Effector memory CD4-positive, alpha-beta T cell (primary cell): ENCODE data around the gene POLR2L.

Source experiments
- DNase-seq, 3 donors: peaks; one replicate each; pipeline ENCODE4 v3.0.0-alpha.2; 2020
- H3K27ac ChIP-seq: 2 replicates; pipeline ENCODE4 v1.7.0; 2013; ENCODE audit warnings: mild to moderate bottlenecking, low read length, moderate library complexity; ENCODE audit not compliant: insufficient read depth, poor library complexity, severe bottlenecking
- H3K27me3 ChIP-seq: replicated peaks from 2 replicates; pipeline ENCODE4 v1.7.0; 2013; ENCODE audit warnings: mild to moderate bottlenecking, low read length; ENCODE audit not compliant: insufficient read depth, control insufficient read depth, poor library complexity, severe bottlenecking
- H3K36me3 ChIP-seq: 2 replicates; pipeline ENCODE4 v1.7.0; 2013; ENCODE audit warnings: mild to moderate bottlenecking, low read length, moderate library complexity; ENCODE audit not compliant: control insufficient read depth, insufficient read depth
- H3K4me1 ChIP-seq: 2 replicates; pipeline ENCODE4 v1.7.0; 2013; ENCODE audit warnings: low read length, mild to moderate bottlenecking; ENCODE audit not compliant: control insufficient read depth, insufficient read depth, poor library complexity, severe bottlenecking
- H3K4me3 ChIP-seq: 2 replicates; pipeline ENCODE4 v1.7.0; 2013; ENCODE audit warnings: low read length, low read depth, mild to moderate bottlenecking; ENCODE audit not compliant: insufficient read depth, poor library complexity, severe bottlenecking
- H3K9me3 ChIP-seq: 2 replicates; pipeline ENCODE4 v1.7.0; 2013; ENCODE audit warnings: mild to moderate bottlenecking, low read length, moderate library complexity; ENCODE audit not compliant: control insufficient read depth

The POLR2L gene

DNA sequence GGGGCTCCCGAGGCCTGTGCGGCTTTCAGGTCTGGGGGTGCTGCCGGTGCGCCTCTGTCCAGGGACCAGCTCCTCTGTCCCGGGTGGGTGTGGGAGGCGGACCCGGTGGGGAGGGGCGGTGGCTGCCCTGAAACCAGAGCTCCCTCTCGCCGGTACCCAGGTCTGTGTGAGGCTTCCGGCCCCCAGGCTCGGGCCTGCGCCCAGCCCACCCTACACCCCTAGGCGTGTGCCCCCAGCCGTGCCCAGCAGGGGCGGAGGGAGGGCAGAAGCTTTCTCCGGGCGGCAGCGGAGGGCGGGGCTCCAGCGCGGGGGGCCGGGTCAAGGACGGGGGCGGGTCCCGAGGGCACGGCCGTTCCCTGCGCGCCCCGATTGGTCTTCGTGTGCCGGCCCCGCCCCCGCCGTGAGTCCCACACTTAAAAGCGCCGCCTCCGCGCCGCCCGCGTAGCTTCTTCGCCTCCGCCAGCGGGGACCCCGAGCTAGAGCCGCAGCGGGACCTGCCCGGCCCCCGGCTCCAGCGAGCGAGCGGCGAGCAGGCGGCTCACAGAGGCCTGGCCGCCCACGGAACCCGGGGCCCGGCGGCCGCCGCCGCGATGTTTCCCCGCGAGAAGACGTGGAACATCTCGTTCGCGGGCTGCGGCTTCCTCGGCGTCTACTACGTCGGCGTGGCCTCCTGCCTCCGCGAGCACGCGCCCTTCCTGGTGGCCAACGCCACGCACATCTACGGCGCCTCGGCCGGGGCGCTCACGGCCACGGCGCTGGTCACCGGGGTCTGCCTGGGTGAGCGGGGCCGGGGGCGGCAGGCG, 23.0 kb downstream of the POLR2L start:
- Histone ChIP-seq H3K36me3 (peaks cover 18% of the 10 kb centered on the region), H3K4me1 (peaks cover 22% of the 10 kb centered on the region), H3K27ac (peak overlapping the region; percentile 91), H3K27me3 (no peaks in the 10 kb centered on the region), H3K9me3 (no peaks in the 10 kb centered on the region), H3K4me3 (peak overlapping the region; percentile 93)
- DNase-seq: peak; percentile 81 to 88 (median 85)

DNA sequence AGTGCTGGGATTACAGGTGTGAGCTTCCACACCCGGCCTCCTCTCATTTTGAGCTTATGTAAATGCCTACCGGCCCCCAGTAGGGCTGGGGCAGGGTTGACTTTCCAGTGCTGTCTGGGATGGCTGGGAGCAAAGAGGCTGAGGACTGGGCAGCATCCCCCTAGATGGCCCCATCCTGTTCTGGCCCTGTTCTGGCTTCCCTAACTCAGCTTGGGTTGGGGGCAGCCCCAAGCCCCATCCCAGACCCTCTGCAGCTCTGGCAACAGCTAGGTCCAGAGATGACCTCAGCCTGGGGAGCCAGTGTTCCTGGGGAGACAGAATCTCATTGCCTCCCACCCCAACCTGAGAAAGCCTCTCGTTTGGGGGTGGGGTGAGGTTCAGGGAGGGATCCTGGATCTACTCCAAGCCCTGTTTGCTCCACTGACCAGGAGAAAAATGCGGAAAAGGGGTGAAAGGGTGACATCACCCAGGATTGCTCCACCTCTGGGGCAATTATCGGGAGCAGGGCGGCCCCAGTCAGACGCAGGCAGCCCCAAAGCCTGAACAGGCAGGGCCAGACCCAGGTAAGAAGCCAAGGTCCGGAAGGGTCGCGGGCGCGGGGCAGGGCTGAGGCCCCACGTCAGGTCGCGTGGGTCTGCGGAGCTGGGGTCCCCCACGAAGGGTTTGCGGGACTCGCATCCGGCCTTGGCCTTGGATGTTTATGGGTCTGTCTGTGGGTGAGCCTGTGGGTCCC, 23.8 kb downstream of the POLR2L start, which contains the start of gene PNPLA2:
PNPLA2 (plus strand) TSS at position 519 of the 733 bp plus-strand sequence. CDS start 805 bp downstream, outside the sequence.
- H3K36me3 ChIP-seq: peaks cover 11% of the 10 kb centered on the region
- peaks cover 22% of the 10 kb centered on the region for H3K4me1 ChIP-seq
- H3K27ac ChIP-seq: peak within 1 kb of the TSS; percentile 91
- no peaks in the 10 kb centered on the region for H3K9me3 ChIP-seq
- H3K27me3 ChIP-seq: no peaks in the 10 kb centered on the region
- peak within 1 kb of the TSS; percentile 93 for H3K4me3 ChIP-seq
- DNase-seq: no peak

DNA sequence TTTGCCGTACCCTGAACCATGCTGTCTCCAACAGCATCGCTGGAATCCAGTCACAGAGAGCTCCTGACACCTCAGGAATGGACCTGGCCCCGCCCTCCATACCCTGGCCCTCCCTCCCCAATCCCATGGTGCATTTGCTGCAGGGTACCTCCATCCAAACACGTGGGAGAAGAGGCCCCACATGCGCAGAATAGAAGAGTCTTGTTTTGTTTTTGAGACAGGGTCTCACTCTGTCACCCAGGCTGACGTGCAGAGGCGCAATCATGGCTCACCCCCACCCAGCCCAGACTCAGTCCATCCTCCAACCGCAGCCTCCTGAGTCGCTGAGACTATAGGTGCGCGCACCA, 25.9 kb downstream of the POLR2L start:
- H3K27ac ChIP-seq: no peak overlapping the region
- no peaks in the 10 kb centered on the region for H3K27me3 ChIP-seq
- peaks cover 21% of the 10 kb centered on the region for H3K36me3 ChIP-seq
- DNase-seq: no peak
- no peak overlapping the region for H3K4me3 ChIP-seq
- H3K9me3 ChIP-seq: no peaks in the 10 kb centered on the region
- H3K4me1 ChIP-seq: peaks cover 23% of the 10 kb centered on the region

GRCh38 chr11:815675-816432, 26.5 kb downstream of the POLR2L start:
- Histone ChIP-seq H3K27ac (no peak overlapping the region), H3K4me1 (peaks cover 23% of the 10 kb centered on the region), H3K36me3 (peaks cover 26% of the 10 kb centered on the region), H3K27me3 (no peaks in the 10 kb centered on the region), H3K4me3 (no peak overlapping the region), H3K9me3 (no peaks in the 10 kb centered on the region)
- DNase-seq: no peak

DNA sequence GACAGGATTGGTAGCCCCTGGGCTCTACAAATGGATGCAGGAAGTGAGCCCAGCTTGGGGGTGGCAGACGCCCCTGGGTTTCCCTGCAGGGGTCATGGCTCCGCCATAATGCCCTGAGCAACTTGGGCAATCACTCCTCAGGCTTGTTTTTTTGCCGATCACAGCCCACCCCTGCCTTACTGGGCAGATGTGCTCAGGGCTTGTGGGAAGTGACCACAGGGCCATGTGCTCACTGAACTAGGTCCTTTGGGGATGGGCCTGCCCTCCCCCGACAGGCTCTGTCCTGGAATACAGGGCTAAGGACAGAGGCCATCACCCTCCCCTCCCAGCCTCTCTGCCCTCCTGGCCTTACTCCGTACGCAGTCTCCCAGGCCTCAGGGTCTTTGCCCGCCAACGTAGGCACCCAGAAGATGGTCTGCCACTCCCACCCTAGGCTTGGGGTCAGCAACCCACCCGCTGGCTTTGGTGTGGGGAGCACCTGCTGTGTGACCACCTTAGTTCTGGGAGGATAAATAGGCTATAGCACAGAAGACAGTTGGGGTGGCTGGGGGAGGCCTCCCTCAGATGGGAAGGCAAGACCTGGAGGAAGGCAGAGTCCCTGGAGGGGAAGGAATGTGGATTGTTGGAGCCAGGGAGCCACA, 28.8 kb downstream of the POLR2L start:
- Histone ChIP-seq H3K27me3 (no peaks in the 10 kb centered on the region), H3K4me1 (peaks cover 21% of the 10 kb centered on the region), H3K27ac (no peak overlapping the region), H3K9me3 (no peaks in the 10 kb centered on the region), H3K36me3 (peaks cover 26% of the 10 kb centered on the region), H3K4me3 (no peak overlapping the region)
- DNase-seq: no peak

DNA sequence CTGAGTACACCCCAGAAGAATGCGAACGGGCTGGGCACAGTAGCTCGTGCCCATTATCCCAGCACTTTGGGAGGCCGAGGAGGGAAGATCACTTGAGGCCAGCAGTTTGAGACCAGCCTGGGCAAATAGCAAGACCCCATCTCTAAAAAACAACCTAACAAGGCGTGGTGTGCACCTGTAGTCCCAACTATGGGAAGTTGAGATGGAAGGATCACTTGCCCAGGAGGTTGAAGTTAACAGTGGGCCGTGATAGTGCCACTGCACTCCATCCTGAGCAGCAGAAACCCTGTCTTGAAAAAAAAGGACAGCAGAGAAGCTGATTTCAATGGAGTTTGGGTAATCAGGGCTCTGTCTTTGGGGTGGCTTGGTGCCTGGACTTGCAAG, 29.3 kb downstream of the POLR2L start:
- H3K9me3 ChIP-seq: no peaks in the 10 kb centered on the region
- peaks cover 22% of the 10 kb centered on the region for H3K4me1 ChIP-seq

GRCh38 chr11:812390-812789, 29.9 kb downstream of the POLR2L start:
- H3K9me3 ChIP-seq: no peaks in the 10 kb centered on the region
- H3K27me3 ChIP-seq: no peaks in the 10 kb centered on the region
- H3K4me3 ChIP-seq: no peak overlapping the region
- DNase-seq: no peak
- H3K27ac ChIP-seq: no peak overlapping the region
- peaks cover 22% of the 10 kb centered on the region for H3K4me1 ChIP-seq
- peaks cover 26% of the 10 kb centered on the region for H3K36me3 ChIP-seq

More for the DNA sequence above, 29.3 kb downstream of the POLR2L start:
- H3K27ac ChIP-seq: no peak overlapping the region
- H3K36me3 ChIP-seq: peaks cover 26% of the 10 kb centered on the region
- no peaks in the 10 kb centered on the region for H3K27me3 ChIP-seq
- H3K4me3 ChIP-seq: no peak overlapping the region
- no peak for DNase-seq

GRCh38 chr11:811446-812245, 30.7 kb downstream of the POLR2L start:
- peak overlapping the region; percentile 24 for H3K27ac ChIP-seq

DNA sequence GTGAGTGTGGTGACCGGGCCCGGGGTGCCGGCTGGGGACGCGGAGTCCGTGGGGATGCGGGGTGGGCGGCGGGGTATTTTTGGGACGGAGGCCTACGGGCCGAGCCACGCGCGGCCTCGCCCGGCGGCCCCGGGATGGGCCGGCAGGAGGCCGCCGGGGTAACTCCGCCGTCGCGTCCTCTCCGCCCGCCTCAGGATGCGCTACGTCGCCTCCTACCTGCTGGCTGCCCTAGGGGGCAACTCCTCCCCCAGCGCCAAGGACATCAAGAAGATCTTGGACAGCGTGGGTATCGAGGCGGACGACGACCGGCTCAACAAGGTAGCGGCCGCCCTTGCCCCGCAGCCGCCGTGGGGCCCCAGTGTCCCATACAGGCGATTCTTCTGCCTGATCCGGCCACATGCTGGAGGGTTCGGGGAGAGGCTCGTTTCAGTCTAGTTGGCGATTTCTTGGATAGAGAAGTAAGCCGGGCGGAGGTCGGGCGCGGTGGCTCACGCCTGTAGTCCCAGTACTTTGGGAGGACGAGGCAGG, 32.2 kb downstream of the POLR2L start:
- no peak for DNase-seq
- H3K27me3 ChIP-seq: no peaks in the 10 kb centered on the region
- peak overlapping the region; percentile 98 for H3K4me3 ChIP-seq
- H3K9me3 ChIP-seq: no peaks in the 10 kb centered on the region
- peaks cover 26% of the 10 kb centered on the region for H3K36me3 ChIP-seq
- H3K27ac ChIP-seq: peak overlapping the region; percentile 98
- H3K4me1 ChIP-seq: peaks cover 26% of the 10 kb centered on the region

More at GRCh38 chr11:811446-812245, 30.7 kb downstream of the POLR2L start:
- H3K4me1 ChIP-seq: peaks cover 22% of the 10 kb centered on the region
- H3K4me3 ChIP-seq: no peak overlapping the region
- DNase-seq: no peak
- H3K27me3 ChIP-seq: no peaks in the 10 kb centered on the region
- H3K9me3 ChIP-seq: no peaks in the 10 kb centered on the region
- H3K36me3 ChIP-seq: peaks cover 26% of the 10 kb centered on the region
